Mesenchymal stem cell (in vitro differentiated cells and primary cell): ENCODE measurements around the gene CCDC141.

ENCODE experiments used
- DNase-seq: peaks from one replicate; pipeline ENCODE4 v3.0.0-alpha.2; 2013
- H2AFZ ChIP-seq: one replicate; pipeline ENCODE4 v1.6.1; 2013; ENCODE audit warnings: low read depth, mild to moderate bottlenecking, control low read depth, inconsistent platforms, low read length, moderate library complexity
- H2AK5ac ChIP-seq: 2 replicates; pipeline ENCODE4 v1.6.1; 2013; ENCODE audit warnings: low read length, moderate library complexity, mild to moderate bottlenecking, inconsistent platforms; ENCODE audit not compliant: severe bottlenecking
- H2BK120ac ChIP-seq: one replicate; pipeline ENCODE4 v1.6.1; 2013; ENCODE audit warnings: low read depth, mild to moderate bottlenecking, inconsistent platforms, low read length, moderate library complexity
- H2BK12ac ChIP-seq, 2 experiments: one replicate each; pipeline ENCODE4 v1.6.1; 2013; ENCODE audit warnings: inconsistent platforms in 2 of 2, low read length in 2 of 2, mild to moderate bottlenecking in 2 of 2, moderate library complexity in 2 of 2, control low read depth in 1 of 2
- H2BK15ac ChIP-seq: one replicate; pipeline ENCODE4 v1.6.1; 2013; ENCODE audit warnings: mild to moderate bottlenecking, low read depth, inconsistent platforms; ENCODE audit not compliant: poor library complexity, severe bottlenecking
- H2BK5ac ChIP-seq: 2 replicates; pipeline ENCODE4 v1.6.1; 2013; ENCODE audit warnings: low read depth, mild to moderate bottlenecking, low read length, control low read depth, inconsistent platforms; ENCODE audit not compliant: poor library complexity, severe bottlenecking
- H3K14ac ChIP-seq, 2 experiments: one replicate each; pipeline ENCODE4 v1.6.1; 2013; ENCODE audit warnings: inconsistent platforms in 2 of 2, low read length in 2 of 2, control low read depth in 1 of 2, mild to moderate bottlenecking in 1 of 2, moderate library complexity in 1 of 2
- H3K18ac ChIP-seq, 2 experiments: one replicate each; pipeline ENCODE4 v1.6.1; 2013; ENCODE audit warnings: inconsistent platforms in 2 of 2, low read length in 2 of 2, control low read depth in 1 of 2, low read depth in 1 of 2, mild to moderate bottlenecking in 1 of 2
- H3K23ac ChIP-seq, 2 experiments: one replicate each; pipeline ENCODE4 v1.6.1; 2013; ENCODE audit warnings: inconsistent platforms in 2 of 2, low read length in 2 of 2, mild to moderate bottlenecking in 2 of 2, moderate library complexity in 2 of 2, control low read depth in 1 of 2
- H3K27ac ChIP-seq: 2 replicates; pipeline ENCODE4 v1.5.1; 2013; ENCODE audit warnings: mild to moderate bottlenecking, moderate library complexity, low read length, control low read depth, inconsistent platforms; ENCODE audit not compliant: poor library complexity, severe bottlenecking
- H3K27me3 ChIP-seq, 2 experiments: 2 replicates each; pipeline versions ENCODE4 v1.6.1 to v1.7.0; 2013; ENCODE audit warnings: low read length in 2 of 2, mild to moderate bottlenecking in 2 of 2, moderate library complexity in 2 of 2, control low read depth in 1 of 2, inconsistent platforms in 1 of 2; ENCODE audit not compliant: control insufficient read depth in 1 of 2, insufficient read depth in 1 of 2
- H3K36me3 ChIP-seq, 2 experiments: 2 replicates each; pipeline versions ENCODE4 v1.6.1 to v1.7.0; 2013; ENCODE audit warnings: low read length in 2 of 2, control low read depth in 1 of 2, inconsistent platforms in 1 of 2, low read depth in 1 of 2, mild to moderate bottlenecking in 1 of 2; ENCODE audit not compliant: insufficient read depth in 2 of 2, control insufficient read depth in 1 of 2
- H3K4ac ChIP-seq, 2 experiments: one replicate each; pipeline ENCODE4 v1.6.1; 2013; ENCODE audit warnings: inconsistent platforms in 2 of 2, low read length in 2 of 2, mild to moderate bottlenecking in 2 of 2, moderate library complexity in 2 of 2, control low read depth in 1 of 2, low read depth in 1 of 2
- H3K4me1 ChIP-seq: 2 replicates; pipeline ENCODE4 v1.6.1; 2013; ENCODE audit warnings: low read depth, low read length, control low read depth; ENCODE audit not compliant: control insufficient read depth, insufficient read depth
- H3K4me2 ChIP-seq: 2 replicates; pipeline ENCODE4 v1.6.1; 2013; ENCODE audit warnings: low read length, mild to moderate bottlenecking, inconsistent platforms; ENCODE audit not compliant: poor library complexity, severe bottlenecking
- H3K4me3 ChIP-seq, 2 experiments: 2 replicates each; pipeline versions ENCODE4 v1.5.1 to v1.7.0; 2013; ENCODE audit warnings: low read length in 2 of 2, mild to moderate bottlenecking in 2 of 2, control low read depth in 1 of 2, low read depth in 1 of 2; ENCODE audit not compliant: insufficient read depth in 1 of 2
- H3K79me1 ChIP-seq: replicated peaks from 2 replicates; pipeline ENCODE4 v1.6.1; 2013; ENCODE audit warnings: mild to moderate bottlenecking, control low read depth, low read length, inconsistent platforms; ENCODE audit not compliant: poor library complexity, severe bottlenecking
- H3K9ac ChIP-seq: 2 replicates; pipeline ENCODE4 v1.7.0; 2013; ENCODE audit warnings: mild to moderate bottlenecking, low read length, moderate library complexity
- H3K9me3 ChIP-seq: 2 replicates; pipeline ENCODE4 v1.7.0; 2013; ENCODE audit warnings: mild to moderate bottlenecking, low read length; ENCODE audit not compliant: control insufficient read depth
- H4K8ac ChIP-seq: one replicate; pipeline ENCODE4 v1.6.1; 2013; ENCODE audit warnings: inconsistent platforms, mild to moderate bottlenecking, low read length, moderate library complexity
- H4K91ac ChIP-seq: one replicate; pipeline ENCODE4 v1.6.1; 2013; ENCODE audit warnings: mild to moderate bottlenecking, low read length, inconsistent platforms
- WGBS: methylation state at CpG from one replicate; pipeline ENCODE4 v1.1.7; 2013; ENCODE audit warnings: mixed read lengths; 5-methylcytosine and 5-hydroxymethylcytosine counted together

CCDC141 gene

DNA sequence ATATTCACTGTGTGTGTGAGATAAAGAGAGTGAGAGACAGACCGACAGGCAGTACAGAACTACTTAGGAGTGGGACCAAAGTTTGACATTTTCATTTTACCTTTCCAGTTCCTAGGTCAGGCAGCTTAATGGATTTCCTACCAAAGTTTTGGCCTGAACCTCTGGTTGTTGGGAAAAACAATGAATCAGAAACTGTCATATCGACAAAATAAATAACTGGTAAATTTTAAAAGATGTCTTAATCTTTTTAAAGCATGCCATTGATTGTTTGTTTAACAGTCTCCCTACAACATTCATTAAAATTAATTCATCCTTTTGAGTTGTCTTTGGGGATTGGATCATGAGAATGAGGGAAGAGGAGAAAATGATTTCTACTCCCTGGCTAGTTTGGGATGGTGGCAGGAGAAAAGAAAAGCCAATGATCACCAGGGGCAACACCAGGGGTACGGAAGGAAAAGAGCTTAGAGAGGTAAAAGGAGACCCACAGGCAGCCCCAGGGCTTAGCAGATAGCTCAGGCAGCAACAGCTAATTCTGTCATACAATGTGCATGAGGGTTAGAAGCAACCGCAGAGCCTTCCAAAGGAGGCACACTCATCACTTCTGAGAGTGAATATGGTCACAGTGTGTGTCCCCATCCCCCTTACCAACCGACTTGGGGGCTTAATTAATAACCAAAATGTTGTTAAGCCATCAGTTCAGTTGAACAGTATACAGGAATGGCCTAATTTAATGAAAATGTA lies 98.5 kb downstream of the CCDC141 start:
- WGBS: 82% methylated on average over 3 of the region's 5 CpGs

GRCh38 chr2:178949584-178949983 lies 100.4 kb downstream of the CCDC141 start:
- Histone ChIP-seq H3K14ac (no peak overlapping the region), H3K4ac (no peak overlapping the region), H2BK15ac (no peak overlapping the region), H2BK5ac (no peak overlapping the region), H3K4me1 (no peaks in the 10 kb centered on the region), H3K4me3 (no peak overlapping the region), H4K8ac (no peak overlapping the region), H3K9me3 (no peaks in the 10 kb centered on the region), H2AFZ (no peak overlapping the region), H3K4me2 (no peak overlapping the region), H2BK12ac (no peak overlapping the region), H3K27me3 (no peaks in the 10 kb centered on the region), H3K36me3 (no peaks in the 10 kb centered on the region), H2BK120ac (no peak overlapping the region), H3K18ac (no peak overlapping the region), H2AK5ac (no peak overlapping the region), H4K91ac (no peak overlapping the region), H3K9ac (no peak overlapping the region), H3K27ac (no peak overlapping the region), H3K23ac (no peak overlapping the region), H3K79me1 (no peaks in the 10 kb centered on the region)
- no peak for DNase-seq
- WGBS: 91% methylated on average over 3 of the region's 4 CpGs

More for the DNA sequence above, 98.5 kb downstream of the CCDC141 start:
- Histone ChIP-seq H3K36me3 (no peaks in the 10 kb centered on the region), H3K79me1 (no peaks in the 10 kb centered on the region), H3K9ac (no peak overlapping the region), H4K8ac (no peak overlapping the region), H3K4me1 (no peaks in the 10 kb centered on the region), H2AK5ac (no peak overlapping the region), H2BK120ac (no peak overlapping the region), H3K4me2 (no peak overlapping the region), H3K4me3 (no peak overlapping the region), H3K27me3 (no peaks in the 10 kb centered on the region), H3K9me3 (no peaks in the 10 kb centered on the region), H3K4ac (no peak overlapping the region), H4K91ac (no peak overlapping the region), H3K18ac (no peak overlapping the region), H3K27ac (no peak overlapping the region), H3K23ac (no peak overlapping the region), H3K14ac (no peak overlapping the region), H2BK15ac (no peak overlapping the region), H2AFZ (no peak overlapping the region), H2BK12ac (no peak overlapping the region), H2BK5ac (no peak overlapping the region)
- DNase-seq: no peak

GRCh38 chr2:178949151-178949550 lies 100.8 kb downstream of the CCDC141 start:
- no peaks in the 10 kb centered on the region for H3K79me1 ChIP-seq
- H3K27ac ChIP-seq: no peak overlapping the region
- H3K9ac ChIP-seq: no peak overlapping the region
- no peak overlapping the region for H3K14ac ChIP-seq
- WGBS: 100% methylated on average over 1 of the region's 2 CpGs
- no peak overlapping the region for H3K23ac ChIP-seq
- no peaks in the 10 kb centered on the region for H3K36me3 ChIP-seq
- no peak overlapping the region for H2BK5ac ChIP-seq
- H3K4me2 ChIP-seq: no peak overlapping the region
- no peaks in the 10 kb centered on the region for H3K4me1 ChIP-seq
- no peak overlapping the region for H2BK12ac ChIP-seq
- H2BK120ac ChIP-seq: no peak overlapping the region
- no peaks in the 10 kb centered on the region for H3K27me3 ChIP-seq
- H3K18ac ChIP-seq: no peak overlapping the region
- no peak overlapping the region for H2AFZ ChIP-seq
- no peak for DNase-seq
- no peak overlapping the region for H2BK15ac ChIP-seq
- H3K4ac ChIP-seq: no peak overlapping the region
- H3K4me3 ChIP-seq: no peak overlapping the region
- no peak overlapping the region for H4K91ac ChIP-seq
- H4K8ac ChIP-seq: no peak overlapping the region
- no peak overlapping the region for H2AK5ac ChIP-seq
- no peaks in the 10 kb centered on the region for H3K9me3 ChIP-seq

- H2BK120ac ChIP-seq: no peak overlapping the region
Observed at GRCh38 chr2:178947006-178947405, 102.9 kb downstream of the CCDC141 start.

More at GRCh38 chr2:178947006-178947405, 102.9 kb downstream of the CCDC141 start:
- WGBS: 83% methylated on average over 2 of the region's 3 CpGs
- Histone ChIP-seq H3K4me2 (no peak overlapping the region), H3K4me3 (no peak overlapping the region), H2BK15ac (no peak overlapping the region), H3K4ac (no peak overlapping the region), H2BK5ac (no peak overlapping the region), H3K9ac (no peak overlapping the region), H3K4me1 (no peaks in the 10 kb centered on the region), H3K14ac (no peak overlapping the region), H3K18ac (no peak overlapping the region), H2AK5ac (no peak overlapping the region), H3K79me1 (no peaks in the 10 kb centered on the region), H3K27me3 (no peaks in the 10 kb centered on the region), H2AFZ (no peak overlapping the region), H4K8ac (no peak overlapping the region), H3K36me3 (no peaks in the 10 kb centered on the region), H3K9me3 (no peaks in the 10 kb centered on the region), H4K91ac (no peak overlapping the region), H3K23ac (no peak overlapping the region), H2BK12ac (no peak overlapping the region), H3K27ac (no peak overlapping the region)
- DNase-seq: no peak
